HL-60 (cell line): ENCODE measurements around the gene GPR68.

ENCODE experiments used
- DNase-seq, 2 experiments: peaks; one replicate each; pipeline ENCODE4 v3.0.0-alpha.2; 2010 to 2020; ENCODE audit warnings: low read depth in 1 of 2, low spot score in 1 of 2
- H3K27ac ChIP-seq: fragments of 250-450 bp; sonication (Bioruptor Pico); replicated peaks from 2 replicates; pipeline ENCODE4 v1.5.1; 2020; ENCODE audit warnings: mild to moderate bottlenecking, moderate library complexity
- H3K27me3 ChIP-seq: fragments of 250-450 bp; sonication (Bioruptor Pico); 2 replicates; pipeline ENCODE4 v1.5.1; 2021; ENCODE audit warnings: mild to moderate bottlenecking, moderate library complexity; ENCODE audit not compliant: insufficient read depth, poor library complexity, severe bottlenecking
- H3K4me3 ChIP-seq: replicated peaks from 2 replicates; pipeline ENCODE4 v1.5.1; 2011; ENCODE audit warnings: mild to moderate bottlenecking, control low read depth, low read length; ENCODE audit not compliant: insufficient read depth
- GABPA ChIP-seq: IDR thresholded peaks from 2 replicates; pipeline ENCODE4 v1.6.1; 2012; ENCODE audit warnings: low read depth
- POLR2AphosphoS5 ChIP-seq: IDR thresholded peaks from 2 replicates; pipeline ENCODE4 v1.6.1; 2012; ENCODE audit warnings: low read depth
- SPI1 ChIP-seq: IDR thresholded peaks from 2 replicates; pipeline ENCODE4 v1.6.1; 2012; ENCODE audit warnings: low read depth, mild to moderate bottlenecking, borderline replicate concordance
- TF ChIP-seq, protein P1 (sequence below): IDR thresholded peaks from one replicate; pipeline ENCODE4 v1.5.1; 2011; ENCODE audit warnings: low read length, control low read depth, inconsistent platforms; ENCODE audit not compliant: insufficient read depth
- TF ChIP-seq, protein P2 (sequence below): IDR thresholded peaks from 2 replicates; pipeline ENCODE4 v1.6.1; 2012; ENCODE audit warnings: low read depth; ENCODE audit not compliant: insufficient replicate concordance

GPR68 gene

DNA sequence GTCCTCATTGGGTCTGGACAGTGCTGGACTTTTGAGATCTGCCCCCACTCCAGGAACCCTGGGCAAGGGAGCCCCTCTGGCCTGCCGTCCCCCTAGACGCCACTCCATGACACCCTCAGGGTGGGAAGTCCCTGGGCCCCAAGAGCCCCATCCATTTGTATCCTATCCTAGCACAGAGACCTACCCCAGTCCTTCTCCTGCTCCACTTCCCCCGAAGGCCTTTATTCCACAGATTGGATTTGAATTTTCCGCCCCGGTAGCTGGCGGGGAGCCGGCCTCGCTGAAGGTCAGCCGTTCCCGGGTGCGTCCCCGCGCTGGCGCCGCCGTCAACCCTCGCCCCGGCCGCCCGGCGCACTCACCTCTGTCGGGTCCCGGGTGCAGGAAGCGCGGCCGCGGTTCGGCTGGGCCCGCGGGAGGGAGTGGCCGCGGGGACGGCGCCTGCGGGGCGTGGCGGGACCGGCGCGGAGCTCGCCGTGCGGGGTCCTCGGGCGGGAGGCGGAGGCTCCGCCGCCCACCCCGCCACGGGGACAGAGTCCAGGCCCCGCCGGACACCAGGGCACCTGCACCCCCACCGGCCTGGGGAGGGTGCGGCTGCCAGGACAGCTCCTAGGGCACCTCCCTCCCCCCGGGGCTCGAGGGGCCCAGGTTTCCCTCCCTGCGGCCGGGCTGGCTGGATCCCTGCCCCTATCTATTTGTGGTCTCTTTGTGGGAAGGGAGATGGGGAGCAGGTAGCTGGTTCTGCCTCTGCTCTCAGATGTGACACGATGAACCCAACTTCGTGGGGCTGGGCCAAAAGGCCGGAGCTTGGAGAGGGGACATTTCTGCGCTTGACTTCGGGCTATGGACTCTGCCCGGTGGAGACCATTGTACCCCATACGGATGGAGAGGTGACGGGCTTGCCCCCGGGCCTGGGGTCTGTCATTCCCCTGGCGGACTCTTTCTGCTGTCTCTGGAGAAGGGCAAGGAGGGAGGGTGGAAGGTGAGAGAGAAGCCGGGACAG is 19.9 kb upstream of the GPR68 start:
- peaks cover 9% of the 10 kb centered on the region for H3K27me3 ChIP-seq
- H3K27ac ChIP-seq, result no peak overlapping the region
- no peak overlapping the region for H3K4me3 ChIP-seq
- no peak for DNase-seq
- TF ChIP-seq, protein P1, sequence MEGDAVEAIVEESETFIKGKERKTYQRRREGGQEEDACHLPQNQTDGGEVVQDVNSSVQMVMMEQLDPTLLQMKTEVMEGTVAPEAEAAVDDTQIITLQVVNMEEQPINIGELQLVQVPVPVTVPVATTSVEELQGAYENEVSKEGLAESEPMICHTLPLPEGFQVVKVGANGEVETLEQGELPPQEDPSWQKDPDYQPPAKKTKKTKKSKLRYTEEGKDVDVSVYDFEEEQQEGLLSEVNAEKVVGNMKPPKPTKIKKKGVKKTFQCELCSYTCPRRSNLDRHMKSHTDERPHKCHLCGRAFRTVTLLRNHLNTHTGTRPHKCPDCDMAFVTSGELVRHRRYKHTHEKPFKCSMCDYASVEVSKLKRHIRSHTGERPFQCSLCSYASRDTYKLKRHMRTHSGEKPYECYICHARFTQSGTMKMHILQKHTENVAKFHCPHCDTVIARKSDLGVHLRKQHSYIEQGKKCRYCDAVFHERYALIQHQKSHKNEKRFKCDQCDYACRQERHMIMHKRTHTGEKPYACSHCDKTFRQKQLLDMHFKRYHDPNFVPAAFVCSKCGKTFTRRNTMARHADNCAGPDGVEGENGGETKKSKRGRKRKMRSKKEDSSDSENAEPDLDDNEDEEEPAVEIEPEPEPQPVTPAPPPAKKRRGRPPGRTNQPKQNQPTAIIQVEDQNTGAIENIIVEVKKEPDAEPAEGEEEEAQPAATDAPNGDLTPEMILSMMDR, result no peak
- TF ChIP-seq SPI1 (no peak), POLR2AphosphoS5 (no peak), GABPA (no peak)
- TF ChIP-seq, protein P2, sequence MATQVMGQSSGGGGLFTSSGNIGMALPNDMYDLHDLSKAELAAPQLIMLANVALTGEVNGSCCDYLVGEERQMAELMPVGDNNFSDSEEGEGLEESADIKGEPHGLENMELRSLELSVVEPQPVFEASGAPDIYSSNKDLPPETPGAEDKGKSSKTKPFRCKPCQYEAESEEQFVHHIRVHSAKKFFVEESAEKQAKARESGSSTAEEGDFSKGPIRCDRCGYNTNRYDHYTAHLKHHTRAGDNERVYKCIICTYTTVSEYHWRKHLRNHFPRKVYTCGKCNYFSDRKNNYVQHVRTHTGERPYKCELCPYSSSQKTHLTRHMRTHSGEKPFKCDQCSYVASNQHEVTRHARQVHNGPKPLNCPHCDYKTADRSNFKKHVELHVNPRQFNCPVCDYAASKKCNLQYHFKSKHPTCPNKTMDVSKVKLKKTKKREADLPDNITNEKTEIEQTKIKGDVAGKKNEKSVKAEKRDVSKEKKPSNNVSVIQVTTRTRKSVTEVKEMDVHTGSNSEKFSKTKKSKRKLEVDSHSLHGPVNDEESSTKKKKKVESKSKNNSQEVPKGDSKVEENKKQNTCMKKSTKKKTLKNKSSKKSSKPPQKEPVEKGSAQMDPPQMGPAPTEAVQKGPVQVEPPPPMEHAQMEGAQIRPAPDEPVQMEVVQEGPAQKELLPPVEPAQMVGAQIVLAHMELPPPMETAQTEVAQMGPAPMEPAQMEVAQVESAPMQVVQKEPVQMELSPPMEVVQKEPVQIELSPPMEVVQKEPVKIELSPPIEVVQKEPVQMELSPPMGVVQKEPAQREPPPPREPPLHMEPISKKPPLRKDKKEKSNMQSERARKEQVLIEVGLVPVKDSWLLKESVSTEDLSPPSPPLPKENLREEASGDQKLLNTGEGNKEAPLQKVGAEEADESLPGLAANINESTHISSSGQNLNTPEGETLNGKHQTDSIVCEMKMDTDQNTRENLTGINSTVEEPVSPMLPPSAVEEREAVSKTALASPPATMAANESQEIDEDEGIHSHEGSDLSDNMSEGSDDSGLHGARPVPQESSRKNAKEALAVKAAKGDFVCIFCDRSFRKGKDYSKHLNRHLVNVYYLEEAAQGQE, result no peak

DNA sequence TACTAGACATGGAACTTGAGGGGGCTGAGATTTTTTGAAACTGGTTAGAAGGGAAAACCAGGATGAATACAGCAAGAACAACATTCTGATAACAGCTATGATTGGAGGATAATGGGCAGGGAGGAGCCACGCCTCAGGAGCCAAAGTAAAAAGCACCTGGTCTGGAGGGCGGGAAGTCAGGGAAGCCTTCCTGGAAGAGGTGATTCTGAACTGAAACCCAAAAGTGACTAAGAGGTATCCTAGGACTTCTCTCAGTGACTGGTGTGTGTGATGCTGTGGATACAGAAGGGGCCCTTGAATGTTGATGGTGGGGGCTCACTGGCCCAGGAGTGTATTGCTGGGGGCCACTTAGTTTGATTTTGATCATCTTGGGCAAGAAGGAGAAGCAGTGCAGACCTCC is 18.8 kb upstream of the GPR68 start:
- H3K4me3 ChIP-seq, result no peak overlapping the region
- H3K27ac ChIP-seq, result no peak overlapping the region
- H3K27me3 ChIP-seq, result peaks cover 9% of the 10 kb centered on the region
- TF ChIP-seq POLR2AphosphoS5 (no peak), GABPA (no peak), SPI1 (no peak)
- TF ChIP-seq, protein P2, result no peak
- TF ChIP-seq, protein P1, result no peak
- DNase-seq, result no peak

DNA sequence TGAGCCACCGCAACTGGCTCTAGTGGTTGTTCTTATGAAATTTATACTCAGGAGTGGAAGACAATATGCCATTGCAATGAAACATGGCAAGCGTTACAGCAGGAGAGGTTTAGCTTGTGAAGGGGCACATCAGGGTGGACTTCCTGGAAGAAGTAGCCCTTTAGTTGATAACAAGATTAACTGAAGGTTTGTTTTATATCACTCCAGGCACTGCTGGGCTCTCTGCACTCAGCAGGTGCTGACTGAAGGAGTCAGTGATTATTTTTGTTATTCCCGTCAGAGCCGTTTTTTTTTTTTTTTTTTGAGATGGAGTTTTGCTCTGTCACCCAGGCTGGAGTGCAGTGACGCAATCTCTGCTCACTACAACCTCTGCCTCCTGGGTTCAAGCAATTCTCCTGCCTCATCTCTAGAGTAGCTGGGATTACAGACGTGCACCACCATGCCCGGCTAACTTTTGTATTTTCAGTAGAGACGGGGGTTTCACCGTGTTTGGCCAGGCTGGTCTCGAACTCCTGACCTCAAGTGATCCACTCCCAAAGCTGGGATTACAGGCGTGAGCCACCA is 17.6 kb upstream of the GPR68 start:
- H3K27ac ChIP-seq, result no peak overlapping the region
- no peak overlapping the region for H3K4me3 ChIP-seq
- no peak for DNase-seq
- H3K27me3 ChIP-seq, result peaks cover 9% of the 10 kb centered on the region
- TF ChIP-seq GABPA (no peak), POLR2AphosphoS5 (no peak), SPI1 (no peak)
- TF ChIP-seq, protein P2, result no peak
- TF ChIP-seq, protein P1, result no peak
